Activated CD4-positive, CD25-positive, alpha-beta regulatory T cell (primary cell): ENCODE data around the gene PLN.

ENCODE experiments used
- DNase-seq, 4 experiments: peaks; one replicate each; lab custom pipeline; 2025; lab: John Stamatoyannopoulos, UW

The PLN gene

DNA sequence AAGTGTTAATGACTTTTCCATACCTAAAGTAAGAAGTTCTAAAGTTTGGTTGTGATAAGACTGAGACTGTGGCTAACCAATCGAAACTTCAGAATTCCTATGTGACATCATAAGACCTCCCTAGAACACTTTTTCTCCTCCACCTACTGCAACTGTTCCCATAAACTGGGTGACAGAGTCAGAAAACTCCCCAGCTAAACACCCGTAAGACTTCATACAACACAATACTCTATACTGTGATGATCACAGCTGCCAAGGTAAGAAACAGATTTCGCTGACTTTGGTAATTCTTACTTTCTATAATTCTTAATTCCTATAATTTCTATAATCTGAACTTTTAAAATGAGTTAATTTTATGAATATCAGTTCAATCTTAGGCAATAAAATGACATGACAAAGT, at the start of gene PLN:
Gene PLN (plus strand): TSS at position 161 of the 400 bp plus-strand sequence. CDS start 10,626 bp downstream, outside the sequence.
- DNase-seq = no peak

DNA sequence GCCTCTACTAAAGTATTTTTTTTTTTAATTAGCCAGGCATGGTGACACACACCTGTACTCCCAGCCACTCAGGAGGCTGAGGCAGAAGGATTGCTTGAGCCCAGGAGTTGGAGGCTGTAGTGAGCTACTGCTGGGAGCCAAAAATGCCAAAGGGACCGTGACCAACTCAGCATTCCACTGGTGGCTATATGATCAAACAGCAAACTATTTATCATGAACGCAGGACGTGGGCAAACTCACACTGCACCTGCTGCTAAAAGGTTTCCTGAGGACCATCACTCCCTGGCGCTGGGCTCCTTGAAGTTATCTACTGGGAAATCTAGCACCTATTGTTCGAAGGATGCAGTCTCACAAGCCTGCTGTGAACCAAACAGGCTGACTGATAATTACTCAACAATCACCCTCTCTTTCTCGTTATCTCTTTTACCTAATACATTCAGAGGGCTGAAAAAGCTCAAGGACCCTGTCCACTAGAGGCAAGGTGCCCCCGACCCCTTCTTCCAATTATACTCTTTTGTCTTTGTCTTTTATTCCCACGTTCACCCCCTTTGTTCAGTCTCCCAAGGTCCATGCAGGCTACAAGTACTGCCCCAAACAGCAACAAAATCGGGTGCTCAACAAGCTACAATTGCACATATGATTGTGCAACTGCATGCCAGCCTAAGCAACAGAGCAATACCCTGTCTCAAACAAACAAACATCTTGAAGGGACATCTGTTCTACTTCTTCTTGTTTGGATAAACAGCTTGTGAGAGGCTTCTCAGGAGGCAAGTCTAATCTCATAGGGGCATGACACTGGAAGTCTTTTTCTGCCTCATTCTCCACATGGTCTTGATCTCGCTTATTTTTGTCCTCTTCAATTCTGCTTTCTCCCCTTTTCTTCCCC, 47.7 kb upstream of the PLN start:
- DNase-seq = no peak

DNA sequence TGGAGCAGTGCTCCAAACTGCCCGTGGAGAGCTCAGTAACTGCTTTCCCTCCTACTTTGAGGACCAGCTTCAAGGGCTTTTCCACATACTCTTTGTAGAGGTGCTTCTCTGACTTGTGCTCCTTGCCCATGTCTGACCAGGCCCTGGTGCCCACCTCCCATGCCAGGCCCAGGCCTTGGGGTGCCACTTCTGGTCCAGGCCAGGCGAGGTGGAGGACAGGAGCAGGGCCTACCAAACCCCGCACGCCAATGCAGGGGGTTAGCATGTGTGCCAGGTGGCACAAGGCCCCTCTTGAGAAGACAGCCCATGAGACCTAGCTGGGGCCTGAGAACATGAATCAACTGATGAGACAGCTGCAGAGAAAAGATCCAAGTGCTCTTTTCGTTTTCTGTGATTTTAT, 47.0 kb upstream of the PLN start:
- no peak for DNase-seq

DNA sequence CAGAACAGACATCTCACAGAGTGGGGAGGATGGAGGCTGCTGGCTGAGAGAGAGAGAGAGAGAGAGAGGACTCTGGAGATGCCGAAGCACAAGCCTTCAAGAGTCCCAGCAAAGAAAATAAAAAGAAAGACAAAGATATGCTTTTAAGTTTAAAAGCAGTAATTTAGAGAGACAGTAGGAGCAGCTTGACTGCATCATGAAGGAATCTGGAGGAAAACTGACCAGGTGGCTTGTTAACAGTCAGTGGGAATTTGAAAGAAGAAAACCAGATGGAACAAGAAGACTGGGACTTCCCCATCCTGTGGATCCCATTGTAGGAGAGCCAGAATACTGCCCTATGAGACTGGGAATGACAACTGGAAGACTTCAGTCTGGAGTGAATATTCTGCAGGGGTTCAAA, 46.3 kb upstream of the PLN start:
- no peak for DNase-seq

DNA sequence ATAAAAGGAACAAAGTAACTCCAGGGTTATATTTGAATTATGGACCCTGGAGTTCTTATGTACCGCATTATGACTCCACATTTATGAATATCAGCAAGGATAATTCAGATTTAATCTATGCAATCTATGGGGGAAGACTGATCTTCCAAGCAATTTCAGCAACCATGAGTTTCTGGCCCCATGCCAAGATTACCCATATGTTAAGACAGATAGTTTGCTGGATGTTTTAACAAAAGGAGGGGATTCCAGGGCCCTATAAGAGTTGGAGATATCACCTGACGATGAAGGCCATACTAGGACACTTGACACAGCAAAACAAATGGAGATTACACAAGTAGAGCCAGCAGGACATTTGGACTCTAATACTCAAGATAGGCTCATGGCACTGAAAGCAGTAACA, 45.9 kb upstream of the PLN start:
- no peak for DNase-seq

DNA sequence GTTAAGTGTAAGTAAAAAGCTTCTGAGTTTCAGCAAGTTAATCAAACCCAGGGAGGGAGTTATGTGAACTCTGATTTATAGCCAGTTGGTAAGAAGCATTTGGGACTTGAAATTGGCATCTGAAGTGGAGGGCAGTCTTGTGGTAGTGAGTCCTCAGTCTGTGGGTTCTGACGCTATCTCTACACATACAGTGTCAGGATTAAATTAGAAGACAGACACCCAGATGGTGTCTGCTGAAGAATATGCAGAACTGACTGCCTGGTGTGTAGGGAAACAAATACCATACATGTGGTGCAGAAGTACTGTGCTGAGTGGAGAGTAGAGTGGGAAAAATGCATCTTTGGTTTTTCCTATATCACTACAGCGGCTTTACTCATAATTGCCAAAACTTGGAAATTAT, 43.5 kb upstream of the PLN start:
- no peak for DNase-seq

DNA sequence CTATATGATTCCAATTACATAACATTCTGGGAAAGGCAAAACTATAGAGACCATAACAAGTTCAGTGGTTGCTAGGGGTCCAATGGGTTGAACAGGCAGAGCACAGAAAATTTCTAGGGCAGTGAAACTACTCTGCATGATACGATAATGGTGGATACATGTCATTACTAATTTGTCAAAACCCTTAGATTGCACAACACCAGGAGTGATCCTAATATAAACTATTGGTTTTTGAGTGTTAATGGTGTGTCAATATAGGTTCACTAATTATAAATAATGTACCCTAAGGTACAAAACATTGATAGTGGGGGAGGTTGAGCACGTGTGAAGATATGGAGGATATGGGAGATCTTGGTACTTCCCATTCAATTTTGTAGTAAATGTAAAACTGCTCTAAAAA, 42.4 kb upstream of the PLN start:
- DNase-seq = no peak

DNA sequence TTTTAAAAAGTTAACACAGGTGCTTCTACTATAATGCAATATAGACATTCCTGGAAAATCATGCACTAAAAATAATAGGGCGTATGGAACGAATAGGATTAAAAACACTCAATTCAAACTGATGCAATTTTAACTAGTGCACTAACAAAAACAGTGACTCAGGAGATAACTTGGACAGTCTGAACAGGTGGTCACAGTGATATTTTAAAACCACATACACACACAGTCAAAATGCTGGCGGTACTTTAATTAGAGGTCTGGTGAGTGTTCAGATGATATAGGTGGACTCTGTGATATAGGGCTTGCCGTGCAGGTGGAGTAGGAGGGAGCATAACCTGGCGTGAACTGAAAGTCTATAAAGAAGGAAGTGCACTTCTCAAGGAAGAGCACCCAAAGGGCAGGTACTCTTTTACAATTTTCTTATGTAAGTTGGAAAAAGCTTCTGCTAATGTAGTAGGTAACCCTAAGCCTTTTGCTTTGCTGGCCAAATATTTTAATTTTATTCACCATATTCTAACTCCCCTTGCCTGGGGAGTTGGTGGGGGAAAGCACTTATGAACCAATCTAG, 41.9 kb upstream of the PLN start:
- no peak for DNase-seq

DNA sequence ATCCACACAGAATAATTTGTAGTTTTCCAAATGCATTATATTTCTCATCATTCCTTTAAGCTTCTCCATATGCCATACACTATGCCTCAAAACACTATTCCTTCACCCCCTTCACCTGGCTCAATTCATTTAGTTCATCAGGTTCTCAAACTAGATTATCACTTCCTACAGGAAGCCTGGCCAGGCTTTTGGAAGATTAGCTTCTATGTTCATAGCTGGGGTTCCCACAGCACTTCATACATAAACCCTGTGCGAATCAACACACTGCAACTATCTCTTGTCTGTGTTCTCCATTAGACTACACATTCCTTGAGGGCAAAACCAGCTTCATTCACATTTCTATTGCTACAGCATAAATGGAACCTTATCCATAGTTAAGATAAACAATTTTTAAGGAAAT, 40.5 kb upstream of the PLN start:
- no peak for DNase-seq

DNA sequence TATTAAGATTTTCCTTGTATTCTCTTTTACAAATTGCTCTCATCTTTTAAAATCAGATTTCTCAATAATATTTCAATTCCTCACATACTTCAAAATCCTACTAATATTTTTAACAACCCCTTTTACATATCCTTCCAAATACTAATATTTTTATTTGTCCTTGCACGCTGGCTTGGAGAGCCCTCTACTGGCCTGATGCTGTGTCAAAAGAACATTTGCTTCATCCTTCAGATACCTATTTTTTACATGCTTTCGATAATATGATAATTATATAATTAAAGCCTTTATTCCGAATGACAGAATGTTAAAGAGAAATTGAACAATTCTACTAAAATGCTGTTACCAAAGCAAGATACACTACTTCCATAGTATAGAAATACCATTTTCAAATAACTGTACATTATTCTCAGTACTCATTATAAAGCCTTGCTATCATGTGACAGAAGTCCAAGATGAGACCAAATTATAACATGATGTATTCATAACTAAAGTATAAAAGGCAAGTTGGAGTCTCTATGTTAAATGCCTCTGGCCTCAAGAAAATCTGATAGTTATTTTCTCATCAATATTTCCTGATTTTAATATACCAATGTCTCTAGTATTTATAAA, 39.0 kb upstream of the PLN start:
- DNase-seq = no peak

DNA sequence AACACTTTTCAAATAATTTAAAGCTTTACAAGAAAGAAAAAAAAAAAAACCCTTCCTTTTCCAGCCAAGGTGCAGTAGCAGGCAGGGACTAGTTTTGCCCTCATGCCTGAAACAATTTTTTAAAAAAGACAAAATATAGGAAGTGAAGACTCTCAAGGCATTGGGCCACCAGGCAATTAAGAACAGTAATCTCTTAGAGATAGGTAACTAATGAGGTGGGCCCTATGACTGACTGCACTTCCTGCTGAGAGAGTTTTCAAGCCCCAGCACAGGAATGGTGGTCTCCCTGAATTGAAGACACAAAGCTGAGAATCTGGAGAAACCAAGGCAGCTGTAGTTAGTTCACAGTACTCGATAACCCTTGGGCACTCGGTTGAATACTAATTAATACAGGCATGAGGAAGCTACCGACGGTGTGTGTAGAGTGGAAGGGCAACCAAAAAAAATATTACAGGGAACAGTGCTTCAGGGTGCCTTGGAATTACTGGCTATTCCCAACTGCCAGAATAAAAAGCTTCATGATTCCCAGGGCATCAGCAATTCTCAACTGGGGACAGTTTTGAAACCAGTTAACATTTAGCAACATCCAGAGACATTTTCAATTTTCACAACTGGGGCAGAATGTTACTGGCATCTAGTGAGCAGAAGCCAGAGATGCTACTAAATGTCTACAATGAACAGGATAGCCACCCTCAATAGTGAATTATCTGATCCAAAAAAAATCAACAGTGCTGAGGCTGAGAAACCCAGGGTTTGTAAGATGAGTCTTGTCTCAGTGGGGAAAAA, 36.0 kb upstream of the PLN start:
- no peak for DNase-seq

DNA sequence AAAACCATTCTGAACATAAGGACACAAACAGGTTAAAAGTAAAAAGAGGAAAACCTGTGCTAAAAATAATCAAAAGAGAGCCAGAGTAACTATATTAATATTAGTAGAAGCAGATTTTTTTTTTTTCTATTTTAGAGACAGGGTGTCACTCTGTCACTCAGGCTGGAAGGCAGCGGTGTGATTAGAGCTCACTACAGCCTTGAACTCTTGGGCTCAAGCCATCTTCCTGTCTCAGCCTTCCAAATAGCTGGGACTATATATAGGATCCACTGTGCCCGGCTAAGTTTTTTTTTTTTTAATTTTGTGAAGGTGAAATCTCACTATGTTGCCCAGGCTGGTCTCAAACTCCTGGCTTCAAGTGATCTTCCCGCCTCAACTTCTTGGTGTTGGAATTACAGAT, 33.4 kb upstream of the PLN start:
- no peak for DNase-seq

DNA sequence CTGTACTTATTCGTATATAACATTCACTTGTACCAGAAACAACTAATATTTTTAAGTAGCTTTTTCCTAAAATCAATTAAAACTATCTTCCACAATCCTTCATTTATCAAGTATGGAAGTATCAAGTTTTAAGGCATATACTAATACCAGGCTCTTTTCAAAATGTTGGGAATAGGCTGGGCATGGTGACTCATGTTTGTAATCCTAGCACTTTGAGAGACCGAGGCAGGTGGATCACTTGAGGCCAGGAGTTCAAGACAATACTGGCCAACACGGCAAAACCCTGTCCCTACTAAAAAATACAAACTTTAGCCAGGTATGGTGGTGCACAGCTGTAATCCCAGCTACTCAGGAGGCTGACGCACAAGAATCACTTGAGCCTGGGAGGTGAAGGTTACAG, 25.7 kb upstream of the PLN start:
- DNase-seq = no peak

DNA sequence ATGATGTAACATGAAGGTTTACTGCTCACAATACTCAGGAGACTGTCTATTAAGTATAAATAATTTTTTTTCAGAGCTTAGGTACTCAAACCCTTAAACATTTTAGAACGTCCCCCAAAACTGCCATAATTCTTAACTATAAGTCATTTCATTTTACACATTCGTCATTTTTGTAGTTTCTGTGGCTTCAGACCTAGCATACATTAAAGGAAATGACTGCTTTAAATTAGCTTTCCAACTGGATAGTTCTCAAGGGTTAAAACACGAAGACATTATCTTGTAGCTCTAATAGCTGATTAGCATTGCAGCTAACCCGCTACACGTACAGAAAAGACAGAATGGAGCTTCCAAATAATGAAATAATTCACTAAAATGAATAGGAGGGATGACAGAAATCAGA, 24.9 kb upstream of the PLN start:
- DNase-seq = no peak

DNA sequence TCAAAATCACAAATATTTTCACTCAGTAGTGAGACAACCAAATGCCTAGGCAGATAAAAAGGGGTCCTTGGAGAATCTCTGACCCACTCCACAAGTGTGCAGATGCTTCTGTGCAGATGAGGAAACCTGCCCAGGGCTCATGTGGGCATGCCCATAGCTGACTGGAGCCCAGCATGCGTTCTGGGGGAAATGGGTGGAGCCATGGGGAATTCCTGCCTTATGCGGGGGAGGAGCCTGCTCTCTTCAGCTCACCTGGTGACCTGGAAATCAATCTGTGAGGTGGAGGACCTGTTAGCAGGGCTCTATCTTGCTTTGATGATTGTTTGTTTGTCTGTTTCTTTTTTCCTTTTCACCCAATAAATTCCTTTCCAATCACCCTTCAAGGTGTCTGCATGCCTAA, 23.4 kb upstream of the PLN start:
- no peak for DNase-seq

DNA sequence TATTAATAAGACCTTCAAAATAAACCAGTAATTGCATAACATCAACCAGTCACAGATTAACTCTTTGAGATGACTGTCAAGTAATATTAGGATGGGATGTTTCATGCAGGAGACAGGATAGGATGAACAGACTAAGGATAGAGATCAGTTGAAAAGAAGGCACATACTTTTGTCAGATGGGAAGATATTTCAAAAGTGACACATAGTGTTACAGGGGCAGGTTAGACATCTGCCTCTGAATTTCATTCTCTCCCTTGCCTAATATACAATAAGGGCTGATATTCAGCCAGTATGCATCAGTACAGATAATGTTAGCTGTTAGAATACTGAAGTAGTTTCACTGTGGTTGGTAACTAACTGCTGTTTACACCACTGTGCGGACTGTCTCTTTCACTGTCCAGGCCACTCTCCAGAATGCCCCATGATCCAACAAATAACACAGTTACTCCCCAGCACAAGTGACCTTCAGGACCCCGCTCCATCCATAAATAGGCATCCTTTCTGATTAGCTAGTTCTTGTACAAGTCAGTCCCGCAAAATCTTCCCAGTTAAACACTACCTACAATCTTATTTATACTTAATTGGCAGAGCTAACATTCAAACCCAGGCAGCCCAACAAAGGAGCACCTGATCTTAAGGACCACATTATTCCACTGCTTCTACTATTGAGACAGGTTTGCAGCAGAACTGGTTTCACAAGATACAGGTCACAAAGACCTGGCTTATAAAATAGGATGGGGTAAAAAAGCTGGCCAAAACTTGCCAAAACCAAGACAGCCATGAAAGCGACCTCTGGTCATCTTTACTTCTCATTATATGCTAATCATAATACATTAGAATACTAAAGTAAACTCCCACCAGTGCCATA, 21.9 kb upstream of the PLN start:
- DNase-seq = no peak

DNA sequence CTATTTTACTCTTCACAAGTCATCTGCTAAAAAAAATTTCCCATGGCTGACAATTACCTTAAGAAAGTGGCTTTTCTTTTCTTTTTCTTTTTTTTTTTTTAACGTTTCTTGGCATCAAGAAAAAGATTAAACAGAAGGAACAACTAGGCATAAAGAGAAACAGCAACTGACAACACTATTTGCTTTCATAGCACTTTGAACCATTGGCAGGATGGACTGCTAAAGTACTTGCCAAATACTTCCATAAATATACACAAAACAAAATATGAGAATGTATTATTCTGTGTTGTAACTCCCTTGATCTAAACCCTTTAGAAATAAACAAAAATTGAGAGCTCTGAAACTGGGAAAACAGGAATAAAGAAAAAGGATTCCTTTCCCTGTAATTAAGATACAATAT, 20.0 kb upstream of the PLN start:
- no peak for DNase-seq

DNA sequence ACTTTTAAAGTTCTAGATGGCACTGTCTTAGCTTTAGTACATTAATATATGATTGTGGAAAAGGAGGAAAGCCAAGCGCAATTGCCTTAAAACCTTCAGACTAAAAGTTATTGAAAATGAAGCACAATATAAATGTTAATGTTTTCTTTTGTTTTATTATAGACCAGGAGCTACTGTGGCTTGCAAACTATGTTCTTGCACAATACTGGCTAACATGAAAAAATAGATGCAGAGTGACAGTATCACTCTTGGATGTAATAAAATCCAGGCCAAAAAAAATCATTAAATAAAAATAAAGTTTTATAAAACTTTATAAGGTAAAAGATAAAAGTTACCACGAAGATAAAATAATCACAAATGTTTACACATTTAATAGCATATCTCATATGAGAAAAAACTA, 18.3 kb upstream of the PLN start:
- DNase-seq = no peak

DNA sequence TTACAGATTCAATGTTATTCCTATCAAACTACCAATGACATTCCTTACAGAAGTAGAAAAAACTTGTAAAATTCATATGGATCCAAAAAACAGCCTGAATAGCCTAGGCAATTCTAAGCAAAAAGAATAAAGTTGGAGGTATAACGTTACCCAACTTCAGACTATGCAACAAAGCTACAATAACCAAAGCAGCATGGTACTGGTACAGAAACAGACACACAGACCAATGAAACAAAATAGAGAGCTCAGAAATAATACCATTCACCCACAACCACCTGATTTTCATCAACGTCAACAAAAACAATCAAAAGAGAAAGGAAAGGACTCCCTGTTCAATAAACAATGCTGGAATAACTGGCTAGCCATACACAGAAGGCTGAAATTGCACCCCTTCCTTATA, 17.2 kb upstream of the PLN start:
- no peak for DNase-seq

DNA sequence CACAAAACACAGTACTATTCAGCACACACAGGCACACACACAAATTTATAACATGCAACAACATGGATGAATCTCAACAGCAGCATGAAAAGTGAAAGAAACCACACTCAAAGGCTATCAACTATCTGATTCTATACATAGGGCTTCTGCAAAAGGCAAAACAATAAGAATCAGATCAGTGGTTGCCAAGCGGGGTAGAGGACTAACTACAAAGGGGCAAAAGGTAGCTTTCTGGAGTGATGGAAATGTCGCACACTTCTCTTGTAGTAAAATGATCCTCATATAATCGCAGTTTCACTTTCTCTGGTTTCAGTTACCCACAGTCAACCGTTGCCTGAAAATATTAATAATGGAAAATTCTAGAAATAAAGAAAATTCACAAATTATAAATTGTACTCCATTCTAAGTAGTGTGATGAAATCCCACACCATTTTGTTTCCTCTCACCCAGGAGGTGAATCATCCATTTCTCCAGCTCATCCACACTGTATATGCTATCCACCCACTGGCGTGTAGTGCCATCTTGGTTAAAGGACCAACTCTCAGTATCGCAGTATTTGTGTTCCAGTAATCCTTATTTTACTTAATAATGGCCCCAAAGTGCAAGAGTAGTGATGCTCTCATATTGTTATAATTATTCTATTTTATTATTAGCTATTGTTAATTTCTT, 12.8 kb upstream of the PLN start:
- no peak for DNase-seq

DNA sequence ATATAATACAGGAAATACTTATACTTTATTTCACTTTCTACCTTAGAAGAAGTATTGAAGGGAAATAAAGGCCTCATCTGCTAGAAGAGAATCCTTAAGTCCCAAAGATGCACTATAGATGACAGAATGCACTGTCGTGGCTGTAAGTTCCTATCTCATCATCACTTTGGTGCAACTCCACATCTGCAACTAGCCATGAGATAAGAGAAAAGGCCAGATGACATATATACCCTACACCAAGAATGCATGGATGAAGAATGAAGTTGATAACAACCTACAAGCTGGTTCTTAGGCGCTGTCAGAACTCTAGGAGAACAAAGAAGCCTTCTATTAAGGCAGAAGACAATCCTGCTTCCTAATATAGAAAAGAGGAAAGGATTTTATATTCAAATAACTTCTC, 11.6 kb upstream of the PLN start:
- no peak for DNase-seq
